Ascending aorta (tissue), 2 donors: ENCODE data around the gene MEGF11. TPM values are rescaled to one million over a fixed set of nuclear protein-coding genes. Genes with fewer than 3 reads are reported as not detected.

Experiments used
- DNase-seq, 2 donors: peaks; one replicate each; pipeline ENCODE4 v3.0.0-alpha.2; 2019; ENCODE audit warnings: low spot score in 2 of 2
- H3K27ac ChIP-seq, 2 donors: fragments of 200-600 bp; sonication (generic); one replicate each; pipeline ENCODE4 v1.5.1; 2016 to 2017; ENCODE audit warnings: mild to moderate bottlenecking in 1 of 2
- H3K27me3 ChIP-seq: fragments of 200-600 bp; sonication (generic); one replicate; pipeline ENCODE4 v1.5.1; 2017
- H3K36me3 ChIP-seq, 2 donors: fragments of 200-600 bp; sonication (generic); one replicate each; pipeline ENCODE4 v1.5.1; 2016
- H3K4me1 ChIP-seq, 2 donors: fragments of 200-600 bp; sonication (generic); one replicate each; pipeline ENCODE4 v1.5.1; 2016 to 2017; ENCODE audit warnings: mild to moderate bottlenecking in 1 of 2
- H3K4me3 ChIP-seq, 2 donors: fragments of 200-600 bp; sonication (generic); one replicate each; pipeline ENCODE4 v1.5.1; 2016 to 2017; ENCODE audit warnings: mild to moderate bottlenecking in 1 of 2
- H3K9me3 ChIP-seq, 2 donors: fragments of 200-600 bp; sonication (generic); one replicate each; pipeline ENCODE4 v1.5.1; 2016
- intact Hi-C: fragments of 100-400 bp; cut with DNase I; formaldehyde crosslinking; loops from one replicate; pipeline ENCODE4 v1.15.1; 2023
- total RNA-seq: library from RNA; depleted of rRNA; stranded (reverse); fragments of >200 nt; gene quantifications from one replicate; pipeline ENCODE4 v1.1.0, GENCODE V29; 2016
- TF ChIP-seq, protein P1 (sequence below), 3 experiments: fragments of 200-600 bp in 2 of 3; fragments of 450-650 bp in 1 of 3; sonication (generic) in 2 of 3; IDR thresholded peaks; one replicate each; pipeline ENCODE4 v1.5.1; 2016 to 2019; ENCODE audit warnings: antibody characterized with exemption in 3 of 3, mild to moderate bottlenecking in 1 of 3, moderate library complexity in 1 of 3

Gene MEGF11
- total RNA-seq, 1 donor from 2014 or later: not detected

DNA sequence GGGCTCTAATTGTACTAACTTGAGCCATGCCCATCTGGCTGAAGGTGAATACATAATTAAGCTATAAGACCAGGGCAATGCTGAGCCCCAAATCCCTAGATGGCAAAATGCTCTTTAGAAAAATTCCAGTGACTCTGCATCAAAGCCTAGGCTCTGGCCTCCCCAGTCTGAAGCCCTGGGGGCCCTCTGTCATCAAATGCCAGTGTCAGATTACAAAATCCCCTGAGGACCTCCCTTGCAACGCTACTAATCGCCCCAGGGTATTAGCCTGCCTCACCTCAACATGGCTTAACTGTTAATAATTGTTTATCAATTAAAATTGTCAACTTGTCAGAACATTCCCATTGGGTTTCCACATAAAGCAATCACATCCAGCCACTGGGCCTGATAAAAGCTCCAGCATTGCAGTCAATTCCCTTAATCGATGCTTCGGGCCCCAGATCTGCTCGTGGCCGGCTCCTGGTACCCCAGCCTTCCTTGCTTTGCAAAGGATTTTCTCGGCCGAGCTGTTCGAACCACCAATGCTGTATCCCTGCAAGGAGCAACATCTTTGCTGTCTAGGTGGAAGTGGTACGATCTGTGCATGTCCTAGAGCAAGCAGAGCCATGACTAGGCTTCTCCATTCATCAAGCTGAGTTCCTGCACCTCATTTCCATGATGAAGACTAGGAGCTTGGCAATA, 151.7 kb downstream of the MEGF11 start:
- TF ChIP-seq, protein P1, sequence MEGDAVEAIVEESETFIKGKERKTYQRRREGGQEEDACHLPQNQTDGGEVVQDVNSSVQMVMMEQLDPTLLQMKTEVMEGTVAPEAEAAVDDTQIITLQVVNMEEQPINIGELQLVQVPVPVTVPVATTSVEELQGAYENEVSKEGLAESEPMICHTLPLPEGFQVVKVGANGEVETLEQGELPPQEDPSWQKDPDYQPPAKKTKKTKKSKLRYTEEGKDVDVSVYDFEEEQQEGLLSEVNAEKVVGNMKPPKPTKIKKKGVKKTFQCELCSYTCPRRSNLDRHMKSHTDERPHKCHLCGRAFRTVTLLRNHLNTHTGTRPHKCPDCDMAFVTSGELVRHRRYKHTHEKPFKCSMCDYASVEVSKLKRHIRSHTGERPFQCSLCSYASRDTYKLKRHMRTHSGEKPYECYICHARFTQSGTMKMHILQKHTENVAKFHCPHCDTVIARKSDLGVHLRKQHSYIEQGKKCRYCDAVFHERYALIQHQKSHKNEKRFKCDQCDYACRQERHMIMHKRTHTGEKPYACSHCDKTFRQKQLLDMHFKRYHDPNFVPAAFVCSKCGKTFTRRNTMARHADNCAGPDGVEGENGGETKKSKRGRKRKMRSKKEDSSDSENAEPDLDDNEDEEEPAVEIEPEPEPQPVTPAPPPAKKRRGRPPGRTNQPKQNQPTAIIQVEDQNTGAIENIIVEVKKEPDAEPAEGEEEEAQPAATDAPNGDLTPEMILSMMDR (IDR thresholded peaks at IDR 0.05): no peak
- Histone ChIP-seq H3K27me3 (no peaks in the 10 kb centered on the region), H3K36me3 (no peaks in the 10 kb centered on the region), H3K4me3 (no peak overlapping the region), H3K27ac (no peak overlapping the region), H3K4me1 (no peaks in the 10 kb centered on the region), H3K9me3 (no peaks in the 10 kb centered on the region)
- DNase-seq: no peak
- intact Hi-C loops: no loop called here

DNA sequence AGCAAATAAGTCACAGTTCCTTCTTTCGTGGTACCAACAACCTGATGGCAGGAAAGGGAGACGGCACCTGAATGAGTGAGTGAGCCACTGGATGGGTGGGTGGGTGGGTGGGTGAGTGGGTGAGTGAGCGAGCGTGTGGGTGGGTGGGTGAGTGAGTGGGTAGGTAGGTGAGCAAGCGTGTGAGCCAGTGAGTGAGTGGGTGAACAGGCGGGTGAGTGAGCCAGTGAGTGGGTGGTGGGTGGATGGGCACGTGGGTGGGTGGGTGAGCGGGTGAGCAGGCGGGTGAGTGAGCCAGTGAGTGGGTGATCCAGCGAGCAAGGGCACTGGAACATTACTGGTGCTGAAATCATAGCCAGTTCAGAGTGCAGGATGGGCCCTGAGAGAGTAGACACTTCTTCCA, 152.8 kb downstream of the MEGF11 start:
- DNase-seq: no peak
- Histone ChIP-seq H3K4me1 (no peaks in the 10 kb centered on the region), H3K27me3 (no peaks in the 10 kb centered on the region), H3K27ac (no peak overlapping the region), H3K36me3 (no peaks in the 10 kb centered on the region), H3K4me3 (no peak overlapping the region), H3K9me3 (no peaks in the 10 kb centered on the region)
- TF ChIP-seq, protein P1 (IDR thresholded peaks at IDR 0.05): no peak
- intact Hi-C loops: no loop called here

- Histone ChIP-seq H3K27me3 (no peaks in the 10 kb centered on the region), H3K9me3 (no peaks in the 10 kb centered on the region), H3K36me3 (no peaks in the 10 kb centered on the region), H3K4me1 (no peaks in the 10 kb centered on the region), H3K27ac (no peak overlapping the region), H3K4me3 (no peak overlapping the region)
- no peak for DNase-seq
- intact Hi-C loops: no loop called here
- TF ChIP-seq, protein P1 (IDR thresholded peaks at IDR 0.05): no peak
These were observed 153.4 kb downstream of the MEGF11 start for GRCh38 chr15:66099950-66100671.

DNA sequence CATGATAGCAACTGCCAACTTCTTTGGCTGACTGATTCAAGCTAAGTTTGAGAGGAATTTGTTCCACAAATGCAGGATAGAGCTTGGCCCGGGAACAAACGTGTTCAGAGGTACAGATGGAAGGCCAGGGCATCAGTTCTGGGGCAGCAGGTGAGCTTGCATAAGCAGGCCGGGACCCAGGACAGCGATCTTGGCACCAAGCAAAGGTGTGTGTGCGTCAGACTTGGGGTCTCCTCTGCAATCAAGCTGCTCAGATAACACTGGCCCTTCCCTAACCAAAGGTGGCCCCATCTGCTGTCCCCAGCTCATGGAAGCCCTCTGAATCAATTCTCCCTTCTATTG, 155.6 kb downstream of the MEGF11 start:
- H3K27me3 ChIP-seq: no peaks in the 10 kb centered on the region
- DNase-seq: no peak
- H3K4me1 ChIP-seq: no peaks in the 10 kb centered on the region
- no peaks in the 10 kb centered on the region for H3K9me3 ChIP-seq
- no peak overlapping the region for H3K4me3 ChIP-seq
- TF ChIP-seq, protein P1 (IDR thresholded peaks at IDR 0.05): no peak
- no peak overlapping the region for H3K27ac ChIP-seq
- intact Hi-C loops: no loop called here
- H3K36me3 ChIP-seq: no peaks in the 10 kb centered on the region

DNA sequence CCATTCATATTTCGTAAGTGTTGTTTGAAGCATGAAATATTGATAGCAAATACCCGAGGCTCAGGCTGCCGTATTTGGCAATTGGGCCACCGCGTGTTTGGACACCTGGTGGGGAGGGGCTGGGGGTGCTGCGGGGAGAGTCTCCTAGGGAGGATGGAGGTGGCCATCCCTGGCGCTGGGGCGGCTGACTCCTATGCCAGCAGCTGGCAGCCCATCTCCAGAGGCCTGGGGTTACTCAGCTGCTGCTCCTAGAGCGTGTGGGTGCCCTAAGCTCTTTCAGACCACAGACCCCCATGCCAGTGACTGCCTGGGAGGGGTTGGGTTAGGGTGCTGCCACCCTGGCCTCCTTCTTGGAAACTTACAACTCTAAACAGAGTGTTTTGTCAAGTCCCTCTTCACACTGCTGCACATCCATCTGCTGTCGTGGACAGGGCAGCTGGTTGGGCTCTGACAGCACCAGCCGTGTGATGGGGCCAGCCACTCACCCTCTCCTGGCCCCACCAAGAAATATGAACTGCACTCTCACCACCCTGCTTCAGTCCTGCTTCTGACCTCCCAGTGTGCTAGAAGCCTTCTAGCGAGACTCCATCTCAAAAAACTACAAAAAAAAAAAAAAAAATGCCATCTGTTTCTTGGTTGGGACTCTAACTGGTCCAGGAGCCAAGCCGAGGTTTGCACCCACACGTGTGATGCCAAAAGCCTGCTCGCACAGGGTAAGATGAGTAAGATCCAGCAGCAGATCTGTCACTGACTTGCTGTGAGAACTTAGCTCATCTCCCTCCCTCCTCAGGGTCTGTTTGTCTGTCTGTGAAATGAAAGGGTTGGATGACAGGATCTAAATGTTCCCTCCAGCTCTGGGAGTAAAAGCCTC, 156.2 kb downstream of the MEGF11 start:
- TF ChIP-seq, protein P1 (IDR thresholded peaks at IDR 0.05): no peak
- no peak overlapping the region for H3K27ac ChIP-seq
- H3K27me3 ChIP-seq: no peaks in the 10 kb centered on the region
- no peaks in the 10 kb centered on the region for H3K4me1 ChIP-seq
- H3K9me3 ChIP-seq: no peaks in the 10 kb centered on the region
- DNase-seq: no peak
- intact Hi-C loops: no loop called here
- H3K36me3 ChIP-seq: no peaks in the 10 kb centered on the region
- no peak overlapping the region for H3K4me3 ChIP-seq
